HG03457 (cell line): ENCODE measurements around the gene PIGQ.

Source experiments
- ATAC-seq: cut with Tn5 transposase; IDR thresholded peaks from one replicate; pipeline ENCODE4 v1.9.1; 2021; ENCODE audit warnings: moderate number of reproducible peaks; ENCODE audit not compliant: unreplicated experiment

The PIGQ gene

GRCh38 chr16:533391-534123, 36.2 kb upstream of the PIGQ start:
- ATAC-seq = no peak

DNA sequence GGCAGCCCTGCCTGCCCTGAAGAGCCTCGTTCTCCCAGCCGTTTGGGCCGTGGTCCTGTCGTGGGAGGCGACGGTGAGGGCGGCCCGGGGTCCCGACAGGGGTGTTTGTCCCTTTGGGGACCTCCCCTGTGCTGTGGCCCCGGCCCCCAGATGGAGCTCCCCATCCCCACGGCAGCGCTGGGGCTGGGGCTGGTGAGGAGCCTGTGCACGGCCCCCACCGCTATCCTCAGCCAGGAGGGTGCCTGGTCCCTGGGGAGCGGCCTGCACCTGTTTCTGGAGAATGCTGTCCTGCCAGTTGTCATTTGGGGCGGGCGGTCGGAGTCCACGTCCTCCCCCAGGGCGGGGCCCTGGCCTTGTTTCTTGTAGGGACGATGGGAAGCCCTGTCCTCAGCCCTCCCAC, 35.6 kb upstream of the PIGQ start:
- ATAC-seq = no peak

- no peak for ATAC-seq
Measured at GRCh38 chr16:534856-535445, 34.8 kb upstream of the PIGQ start.

DNA sequence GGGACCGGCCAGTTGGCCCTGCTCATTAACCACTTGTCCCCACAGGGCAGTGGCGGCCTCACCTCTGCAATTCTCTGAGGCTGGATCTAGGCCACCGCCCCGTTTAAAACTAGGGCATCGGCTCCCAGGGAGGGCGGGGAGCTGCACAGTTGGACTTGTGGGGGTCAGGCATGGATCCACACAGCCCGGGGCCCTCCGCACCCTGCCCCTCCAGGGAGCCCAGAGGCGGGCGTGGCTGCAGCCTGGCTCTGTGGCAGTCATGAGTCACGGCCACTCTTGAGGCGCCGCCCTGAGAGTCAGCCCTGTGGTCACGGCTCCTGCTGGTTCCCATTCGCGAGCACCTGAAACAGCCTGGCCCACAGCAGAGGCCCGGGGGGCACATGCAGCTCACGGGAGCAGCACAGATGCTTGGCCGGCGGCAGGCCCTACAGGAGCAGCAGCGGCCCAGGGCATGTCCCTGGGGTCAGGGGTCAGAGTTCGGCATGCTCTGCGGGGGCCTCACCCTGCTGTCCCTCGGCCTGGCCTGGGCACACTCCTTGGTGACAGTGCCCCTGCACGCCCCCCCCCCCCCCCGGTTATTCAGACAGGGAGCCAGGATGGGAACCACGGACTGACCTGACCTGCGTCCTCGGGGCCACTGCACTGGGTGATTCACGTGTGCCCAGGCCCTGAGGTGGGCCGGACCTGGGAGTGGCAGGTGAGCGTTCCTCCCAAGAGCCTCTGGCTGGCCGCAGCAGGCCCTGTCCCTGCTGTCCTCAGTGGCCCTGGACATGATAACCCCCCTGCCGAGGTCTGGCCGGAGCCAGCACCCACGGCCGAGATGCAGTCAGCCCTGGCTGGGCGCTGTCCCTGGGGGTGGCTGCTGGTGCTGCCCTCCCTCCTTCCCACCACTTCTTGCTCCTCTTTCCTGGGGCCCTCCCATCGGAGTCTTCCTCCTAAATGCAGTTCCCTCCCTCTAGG, 34.0 kb upstream of the PIGQ start:
- ATAC-seq = no peak

GRCh38 chr16:536746-537145, 33.0 kb upstream of the PIGQ start:
- ATAC-seq = no peak

DNA sequence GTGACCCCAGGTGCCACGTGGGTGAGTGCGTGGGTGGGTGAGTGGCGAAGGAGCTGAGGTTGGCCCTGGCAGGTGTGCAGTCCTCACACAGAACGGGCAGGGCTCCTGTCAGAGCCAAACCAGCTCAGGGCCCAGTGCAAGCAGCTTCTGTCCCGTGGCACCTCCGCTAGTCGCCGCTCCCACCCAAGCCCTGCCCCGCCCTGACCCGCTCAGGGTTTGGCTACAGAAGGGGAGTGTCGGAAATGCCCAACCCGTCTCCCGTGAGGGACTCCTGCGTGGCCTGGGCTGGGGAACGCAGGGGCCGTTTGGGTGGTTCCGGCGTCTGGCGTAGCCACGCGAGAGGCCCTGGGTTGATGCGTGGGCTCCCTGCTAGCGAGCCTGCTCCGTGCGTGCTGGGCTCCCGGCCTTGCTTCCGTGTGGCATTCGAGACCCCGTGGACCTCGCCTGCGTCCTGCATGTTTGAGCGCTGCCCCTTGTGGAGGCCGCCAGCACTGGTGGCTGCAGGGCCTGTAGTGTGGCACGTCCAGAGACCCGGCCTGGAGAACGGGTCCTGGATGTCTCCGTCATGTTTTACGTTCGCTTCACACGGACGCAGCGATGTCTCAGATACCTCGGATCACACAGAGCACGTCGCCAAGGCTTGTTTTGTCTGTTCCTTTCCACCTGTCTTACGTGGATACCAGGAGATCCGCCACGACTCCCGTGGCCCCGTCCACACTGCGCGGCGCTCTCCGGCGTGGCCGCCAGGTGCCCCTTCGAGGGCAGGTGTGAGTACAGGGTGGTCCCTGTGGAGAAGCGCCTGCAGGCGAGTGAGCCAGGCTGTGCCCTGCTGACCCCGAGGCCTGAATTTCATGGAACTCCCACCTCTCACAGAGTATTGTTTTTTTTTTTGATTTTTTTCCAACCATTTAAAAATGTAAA, 32.1 kb upstream of the PIGQ start:
- no peak for ATAC-seq

GRCh38 chr16:539901-540530, 29.8 kb upstream of the PIGQ start:
- no peak for ATAC-seq

- no peak for ATAC-seq
Measured at GRCh38 chr16:540645-541340, 29.0 kb upstream of the PIGQ start.

DNA sequence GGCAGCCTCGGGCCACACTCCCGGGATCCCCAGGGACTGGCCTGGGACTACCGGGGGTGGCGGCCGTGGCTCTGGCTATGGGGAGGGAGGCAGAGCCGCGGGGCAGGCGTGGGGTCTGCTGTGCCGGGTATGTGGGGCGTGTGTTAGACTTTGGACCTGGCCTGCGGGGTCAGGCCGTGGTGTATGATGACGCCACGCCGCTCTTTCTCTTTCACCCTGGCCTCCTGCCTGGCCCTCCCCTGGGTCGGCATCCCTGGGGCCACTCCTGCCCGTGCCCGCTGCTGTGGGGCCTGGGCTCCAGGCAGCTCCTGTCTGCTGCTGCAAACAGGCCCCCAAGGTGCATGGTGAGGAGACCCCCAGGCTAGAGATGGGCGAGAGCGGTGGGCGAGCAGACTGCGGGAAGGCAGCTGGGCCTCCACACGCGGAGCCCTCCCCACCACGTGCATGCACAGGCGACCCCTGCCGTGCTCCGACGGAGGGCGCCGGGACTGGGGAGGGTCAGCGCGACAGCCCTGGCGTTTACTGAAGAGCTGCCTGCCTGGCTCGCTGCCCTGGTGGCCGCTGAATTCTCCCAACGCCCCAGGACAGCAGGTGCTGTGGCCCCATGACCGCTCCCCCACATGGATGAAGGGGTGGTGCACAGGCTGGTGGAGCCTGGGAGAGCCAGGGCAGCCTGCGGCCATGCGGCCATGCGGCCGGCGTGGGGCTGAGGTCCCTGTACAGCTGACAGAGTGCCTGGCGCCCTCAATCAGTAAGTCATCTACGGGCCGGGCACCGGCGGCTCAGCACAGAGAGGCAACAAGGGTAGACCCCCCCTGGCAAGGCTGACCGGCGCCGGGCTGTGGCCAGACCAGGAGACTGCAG, 26.2 kb upstream of the PIGQ start:
- no peak for ATAC-seq

DNA sequence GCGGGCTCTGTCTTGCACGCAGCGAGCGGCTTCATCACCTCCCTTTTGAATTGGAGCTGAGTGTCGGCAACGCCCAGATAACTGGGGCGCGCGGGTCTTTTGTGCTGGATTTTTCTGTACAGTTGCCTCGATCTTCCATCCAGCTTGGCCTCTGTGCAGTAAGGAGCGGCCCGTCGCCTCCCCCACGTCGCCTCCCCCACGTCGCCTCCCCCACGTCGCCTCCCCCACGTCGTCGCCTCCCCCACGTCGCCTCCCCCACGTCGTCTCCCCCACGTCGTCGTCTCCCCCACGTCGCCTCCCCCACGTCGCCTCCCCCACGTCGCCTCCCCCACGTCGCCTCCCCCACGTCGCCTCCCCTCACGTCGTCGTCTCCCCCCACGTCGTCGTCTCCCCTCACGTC, 25.3 kb upstream of the PIGQ start:
- ATAC-seq = no peak

DNA sequence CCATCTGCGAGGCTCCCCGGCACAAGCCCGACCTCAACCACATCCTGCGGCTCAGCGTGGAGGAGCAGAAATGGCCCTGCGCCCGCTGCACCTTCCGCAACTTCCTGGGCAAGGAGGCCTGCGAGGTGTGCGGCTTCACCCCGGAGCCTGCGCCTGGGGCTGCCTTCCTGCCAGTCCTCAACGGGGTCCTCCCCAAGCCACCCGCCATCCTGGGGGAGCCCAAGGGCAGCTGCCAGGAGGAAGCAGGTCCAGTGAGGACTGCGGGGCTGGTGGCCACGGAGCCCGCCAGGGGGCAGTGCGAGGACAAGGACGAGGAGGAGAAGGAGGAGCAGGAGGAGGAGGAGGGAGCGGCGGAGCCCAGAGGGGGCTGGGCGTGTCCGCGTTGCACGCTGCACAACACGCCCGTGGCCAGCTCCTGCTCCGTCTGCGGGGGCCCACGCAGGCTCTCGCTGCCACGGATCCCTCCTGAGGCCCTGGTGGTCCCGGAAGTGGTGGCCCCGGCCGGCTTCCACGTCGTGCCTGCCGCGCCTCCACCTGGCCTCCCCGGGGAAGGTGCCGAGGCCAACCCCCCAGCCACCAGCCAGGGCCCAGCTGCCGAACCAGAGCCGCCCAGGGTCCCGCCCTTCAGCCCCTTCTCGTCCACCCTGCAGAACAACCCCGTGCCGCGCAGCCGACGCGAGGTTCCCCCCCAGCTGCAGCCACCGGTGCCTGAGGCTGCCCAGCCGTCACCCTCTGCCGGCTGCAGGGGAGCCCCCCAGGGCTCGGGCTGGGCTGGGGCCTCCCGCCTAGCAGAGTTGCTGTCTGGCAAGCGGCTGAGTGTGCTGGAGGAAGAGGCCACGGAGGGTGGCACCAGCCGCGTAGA, 22.6 kb upstream of the PIGQ start:
- no peak for ATAC-seq

GRCh38 chr16:548586-548985, 21.2 kb upstream of the PIGQ start:
- no peak for ATAC-seq

DNA sequence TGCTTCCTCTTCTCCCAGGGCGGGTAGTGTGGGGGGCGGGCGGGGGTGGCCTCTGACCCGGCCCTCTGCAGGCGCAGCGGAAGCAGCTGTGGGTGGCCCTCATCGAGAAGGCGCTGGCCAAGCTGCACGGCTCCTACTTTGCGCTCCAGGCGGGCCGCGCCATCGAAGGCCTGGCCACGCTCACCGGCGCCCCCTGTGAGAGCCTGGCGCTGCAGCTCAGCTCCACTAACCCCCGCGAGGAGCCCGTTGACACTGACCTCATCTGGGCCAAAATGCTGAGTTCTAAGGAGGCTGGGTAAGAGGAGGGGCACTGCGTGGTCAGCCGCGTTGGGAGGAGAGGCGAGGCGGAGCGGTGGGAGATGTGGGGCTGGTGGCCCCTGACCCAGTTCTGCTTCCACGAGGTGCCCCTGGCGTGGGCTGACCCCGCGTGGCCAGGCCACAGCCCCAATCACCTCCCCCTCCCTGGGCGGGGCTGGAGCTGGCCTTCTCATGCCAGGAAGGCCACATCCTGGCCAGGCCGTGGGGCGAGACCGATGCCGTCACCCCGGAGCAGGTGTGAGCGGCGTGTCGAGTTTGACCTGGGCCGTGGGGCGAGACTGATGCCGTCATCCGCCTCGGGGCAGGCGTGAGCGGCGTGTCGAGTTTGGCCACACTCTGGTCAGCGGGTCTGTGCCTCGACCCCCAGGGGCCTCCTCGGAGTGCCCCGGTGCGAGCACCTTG, 20.1 kb upstream of the PIGQ start:
- ATAC-seq = no peak

DNA sequence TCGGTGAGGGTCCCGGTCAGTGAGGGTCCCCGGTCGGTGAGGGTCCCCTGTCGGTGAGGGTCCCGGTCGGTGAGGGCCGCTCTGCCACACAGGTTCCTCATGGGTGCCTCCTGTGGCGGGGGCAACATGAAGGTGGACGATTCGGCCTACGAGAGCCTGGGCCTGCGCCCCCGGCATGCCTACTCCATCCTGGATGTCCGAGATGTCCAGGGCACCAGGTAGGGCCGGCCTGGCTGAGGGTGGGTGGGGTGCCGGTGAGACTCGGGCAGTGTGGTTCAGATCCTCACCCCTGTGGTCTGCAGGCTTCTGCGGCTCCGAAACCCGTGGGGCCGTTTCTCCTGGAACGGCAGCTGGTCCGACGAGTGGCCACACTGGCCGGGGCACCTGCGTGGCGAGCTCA, 18.6 kb upstream of the PIGQ start:
- no peak for ATAC-seq

DNA sequence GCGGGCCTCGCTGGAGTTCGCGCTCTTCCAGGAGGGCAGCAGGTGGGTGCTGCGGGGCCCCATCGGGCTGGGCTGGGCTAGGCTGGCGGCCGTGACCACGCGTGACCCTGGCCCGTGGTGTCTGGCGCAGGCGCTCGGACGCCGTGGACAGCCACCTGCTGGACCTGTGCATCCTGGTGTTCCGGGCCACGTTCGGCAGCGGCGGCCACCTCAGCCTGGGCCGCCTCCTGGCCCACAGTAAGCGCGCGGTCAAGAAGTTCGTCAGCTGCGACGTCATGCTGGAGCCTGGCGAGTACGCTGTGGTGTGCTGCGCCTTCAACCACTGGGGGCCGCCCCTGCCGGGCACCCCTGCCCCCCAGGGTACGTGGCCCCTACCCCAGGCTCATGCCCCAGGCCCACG, 17.6 kb upstream of the PIGQ start:
- no peak for ATAC-seq

GRCh38 chr16:553601-554296, 16.0 kb upstream of the PIGQ start:
- no peak for ATAC-seq

DNA sequence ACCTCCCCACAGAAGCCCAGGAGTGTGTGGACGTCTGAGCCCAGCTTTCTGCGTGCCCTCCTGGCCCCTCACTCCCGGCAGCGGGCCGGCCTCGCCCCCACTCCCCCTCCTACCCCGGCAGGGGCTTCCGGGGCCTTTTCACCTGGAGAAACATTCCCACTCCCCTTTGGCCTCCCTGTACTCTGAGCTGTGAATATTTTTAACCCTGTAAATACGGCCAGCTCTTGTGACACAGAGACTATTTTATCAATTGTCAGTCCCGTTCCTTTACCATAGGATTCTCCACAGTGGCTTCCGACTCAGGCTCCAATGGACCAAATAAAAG, 15.5 kb upstream of the PIGQ start:
- no peak for ATAC-seq
